HG03442 (cell line): ENCODE measurements around the gene MRGPRE.

ENCODE experiments used
- ATAC-seq: cut with Tn5 transposase; IDR thresholded peaks from one replicate; pipeline ENCODE4 v1.9.1; 2021; ENCODE audit warnings: mild to moderate bottlenecking, moderate library complexity; ENCODE audit not compliant: unreplicated experiment

The MRGPRE gene

DNA sequence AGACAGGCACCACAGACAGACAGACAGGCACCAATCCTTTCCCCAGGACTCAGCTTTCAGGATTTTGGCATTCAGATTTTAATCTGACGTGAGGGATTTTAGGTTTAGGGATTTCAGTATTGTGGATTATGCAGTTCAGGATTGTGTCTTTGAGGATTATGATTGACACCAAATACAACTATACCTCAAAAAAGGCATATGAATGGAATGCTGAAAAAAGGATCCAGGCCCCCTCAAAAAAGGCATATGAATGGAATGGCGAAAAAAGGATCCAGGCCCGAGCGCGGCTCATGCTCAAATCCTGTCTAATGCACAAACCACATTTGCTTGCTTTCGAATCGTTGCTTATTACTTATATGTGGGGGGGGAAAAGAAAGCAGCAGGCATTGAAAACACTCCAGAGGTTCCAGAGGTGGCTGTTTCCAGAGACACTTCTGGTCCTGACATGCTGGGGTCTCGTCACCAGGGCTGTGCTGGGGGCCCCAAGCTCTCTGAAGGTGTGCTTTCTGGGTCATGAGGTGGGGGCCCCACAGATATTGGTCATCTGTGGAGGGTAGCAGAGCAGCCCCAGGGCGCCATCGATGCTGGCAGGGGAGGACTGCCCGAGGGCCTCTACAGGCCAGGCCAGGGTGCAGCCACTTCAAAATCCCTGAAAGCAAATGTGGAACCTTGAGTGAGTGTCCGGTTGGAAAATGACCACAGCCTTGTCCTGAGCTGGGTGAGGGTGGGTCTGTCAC lies 50.3 kb downstream of the MRGPRE start:
- no peak for ATAC-seq

GRCh38 chr11:3180869-3181268 lies 51.3 kb downstream of the MRGPRE start:
- no peak for ATAC-seq

DNA sequence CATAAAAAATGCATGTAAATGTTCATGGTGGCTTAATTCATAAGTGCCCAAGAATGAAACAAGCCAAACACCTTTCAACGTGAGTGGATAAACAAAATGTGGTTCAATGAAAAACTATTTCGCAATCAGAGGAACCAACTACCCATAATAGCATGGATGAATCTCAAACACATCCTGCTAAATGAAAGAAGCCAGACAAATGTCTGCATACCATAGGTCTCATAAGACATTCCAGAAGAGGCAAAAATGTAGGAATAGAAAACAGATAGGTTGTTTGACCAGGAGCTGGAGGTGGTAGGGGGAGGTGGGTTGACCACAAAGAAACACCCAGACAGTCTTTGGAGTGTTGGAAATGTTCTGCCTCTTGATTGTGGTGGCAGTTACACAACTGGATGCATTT lies 53.9 kb downstream of the MRGPRE start:
- ATAC-seq, result no peak

- ATAC-seq, result no peak
These were observed 54.3 kb downstream of the MRGPRE start for GRCh38 chr11:3177931-3178330.
